DOHH2 (cell line): ENCODE results near the gene CAPN15.

ENCODE experiments used
- H3F3A ChIP-seq: fragments of 200-600 bp; sonication (generic), shearing (Covaris generic); 2 replicates; pipeline ENCODE4 v1.6.0; 2016; ENCODE audit warnings: antibody characterized with exemption, mild to moderate bottlenecking; ENCODE audit not compliant: control insufficient read depth, insufficient read depth
- H3K27ac ChIP-seq: fragments of 200-600 bp; sonication (generic); 2 replicates; pipeline ENCODE4 v1.5.1; 2014; ENCODE audit warnings: low read depth, mild to moderate bottlenecking, low read length, moderate library complexity
- H3K27me3 ChIP-seq: fragments of 200-600 bp; sonication (generic); 2 replicates; pipeline ENCODE4 v1.6.1; 2014; ENCODE audit warnings: mild to moderate bottlenecking, low read length, mixed read lengths; ENCODE audit not compliant: control insufficient read depth
- H3K36me3 ChIP-seq: fragments of 200-600 bp; sonication (generic); 2 replicates; pipeline ENCODE4 v1.6.1; 2014; ENCODE audit warnings: mild to moderate bottlenecking, low read length, moderate library complexity, mixed read lengths; ENCODE audit not compliant: control insufficient read depth
- H3K4me1 ChIP-seq: fragments of 200-600 bp; sonication (generic); 2 replicates; pipeline ENCODE4 v1.6.1; 2014; ENCODE audit warnings: mild to moderate bottlenecking, low read length, mixed read lengths; ENCODE audit not compliant: control insufficient read depth
- H3K4me2 ChIP-seq: fragments of 200-600 bp; sonication (generic); 2 replicates; pipeline ENCODE4 v1.6.0; 2014; ENCODE audit warnings: mild to moderate bottlenecking, low read length, moderate library complexity
- H3K4me3 ChIP-seq: fragments of 200-600 bp; sonication (generic); 2 replicates; pipeline ENCODE4 v1.5.1; 2014; ENCODE audit warnings: mild to moderate bottlenecking, low read length, mixed read lengths
- H3K79me2 ChIP-seq: fragments of 200-600 bp; sonication (generic); 2 replicates; pipeline ENCODE4 v1.6.1; 2014; ENCODE audit warnings: mild to moderate bottlenecking, low read length, mixed read lengths; ENCODE audit not compliant: control insufficient read depth
- H3K9me2 ChIP-seq: fragments of 200-600 bp; sonication (generic); replicated peaks from 2 replicates; pipeline ENCODE4 v1.6.1; 2014; ENCODE audit warnings: mild to moderate bottlenecking, low read length, mixed read lengths; ENCODE audit not compliant: control insufficient read depth
- H3K9me3 ChIP-seq: fragments of 200-600 bp; sonication (generic); 2 replicates; pipeline ENCODE4 v1.6.1; 2014; ENCODE audit warnings: antibody characterized with exemption, low read length, mixed read lengths; ENCODE audit not compliant: control insufficient read depth, insufficient read depth
- H4K20me1 ChIP-seq: fragments of 200-600 bp; sonication (generic); 2 replicates; pipeline ENCODE4 v1.6.0; 2014; ENCODE audit warnings: low read depth, mild to moderate bottlenecking, antibody characterized with exemption, low read length, moderate library complexity; ENCODE audit not compliant: control insufficient read depth, insufficient read depth
- CTCF ChIP-seq: fragments of 200-600 bp; sonication (generic); IDR thresholded peaks from one replicate; pipeline ENCODE4 v1.5.1; 2014; ENCODE audit warnings: antibody characterized with exemption, mild to moderate bottlenecking, low read depth, low read length; ENCODE audit not compliant: poor library complexity, severe bottlenecking
- EZH2phosphoT487 ChIP-seq: fragments of 200-600 bp; sonication (generic); IDR thresholded peaks from 2 replicates; pipeline ENCODE4 v1.6.1; 2017; ENCODE audit warnings: borderline replicate concordance, mild to moderate bottlenecking, antibody characterized with exemption, low read length, moderate library complexity, mixed read lengths

CAPN15 gene

GRCh38 chr16:553601-554296, 26.2 kb downstream of the CAPN15 start:
- no peaks in the 10 kb centered on the region for H3K9me3 ChIP-seq
- H3K27ac ChIP-seq: no peak overlapping the region
- H3K27me3 ChIP-seq: no peaks in the 10 kb centered on the region
- no peak overlapping the region for H3K4me2 ChIP-seq
- H4K20me1 ChIP-seq: no peaks in the 10 kb centered on the region; the same call in 1 of the 2 replicates
- no peaks in the 10 kb centered on the region for H3K79me2 ChIP-seq
- H3K36me3 ChIP-seq: peaks cover 20% of the 10 kb centered on the region; the same call in 1 of the 2 replicates
- no peak overlapping the region for H3K4me3 ChIP-seq
- H3K9me2 ChIP-seq: no peaks in the 10 kb centered on the region
- peaks cover 8% of the 10 kb centered on the region for H3K4me1 ChIP-seq
- no peaks in the 10 kb centered on the region for H3F3A ChIP-seq
- TF ChIP-seq CTCF (no peak), EZH2phosphoT487 (no peak)

DNA sequence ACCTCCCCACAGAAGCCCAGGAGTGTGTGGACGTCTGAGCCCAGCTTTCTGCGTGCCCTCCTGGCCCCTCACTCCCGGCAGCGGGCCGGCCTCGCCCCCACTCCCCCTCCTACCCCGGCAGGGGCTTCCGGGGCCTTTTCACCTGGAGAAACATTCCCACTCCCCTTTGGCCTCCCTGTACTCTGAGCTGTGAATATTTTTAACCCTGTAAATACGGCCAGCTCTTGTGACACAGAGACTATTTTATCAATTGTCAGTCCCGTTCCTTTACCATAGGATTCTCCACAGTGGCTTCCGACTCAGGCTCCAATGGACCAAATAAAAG, 26.7 kb downstream of the CAPN15 start:
- Histone ChIP-seq H3K79me2 (no peaks in the 10 kb centered on the region), H3K27ac (no peak overlapping the region), H3F3A (no peaks in the 10 kb centered on the region), H3K4me3 (no peak overlapping the region), H4K20me1 (no peaks in the 10 kb centered on the region; the same call in 1 of the 2 replicates), H3K4me2 (no peak overlapping the region), H3K9me2 (no peaks in the 10 kb centered on the region), H3K27me3 (peaks cover under 1% of the 10 kb centered on the region; the same call in 1 of the 2 replicates), H3K4me1 (peaks cover 8% of the 10 kb centered on the region), H3K9me3 (no peaks in the 10 kb centered on the region), H3K36me3 (peaks cover 18% of the 10 kb centered on the region; the same call in 1 of the 2 replicates)
- TF ChIP-seq CTCF: no peak
- TF ChIP-seq EZH2phosphoT487: no peak

GRCh38 chr16:554640-555365, 27.3 kb downstream of the CAPN15 start:
- Histone ChIP-seq H3K4me3 (no peak overlapping the region), H4K20me1 (no peaks in the 10 kb centered on the region; the same call in 1 of the 2 replicates), H3K27me3 (peaks cover 6% of the 10 kb centered on the region), H3K4me2 (no peak overlapping the region), H3K4me1 (peaks cover 8% of the 10 kb centered on the region), H3K9me2 (no peaks in the 10 kb centered on the region), H3K27ac (no peak overlapping the region), H3K79me2 (no peaks in the 10 kb centered on the region), H3K36me3 (peaks cover 16% of the 10 kb centered on the region; the same call in 1 of the 2 replicates), H3F3A (no peaks in the 10 kb centered on the region), H3K9me3 (no peaks in the 10 kb centered on the region)
- TF ChIP-seq EZH2phosphoT487: no peak
- no peak for TF ChIP-seq CTCF
